K562 (cell line): ENCODE results near the gene EPHA10.
"Not testable (repeated sequence)": the region's sequence is repeated elsewhere in the genome, so short reads cannot be mapped to it uniquely, and the experiment has no call there.

ENCODE experiments used
- CTCF ChIP-seq, 3 experiments: IDR thresholded peaks in 2 of 3; conservative IDR thresholded peaks in 1 of 3; 2 replicates each; pipeline ENCODE4 v1.5.1; 2011 to 2012; ENCODE audit warnings: low read length in 3 of 3, mild to moderate bottlenecking in 3 of 3, control low read depth in 2 of 3, improper control_type of control experiment in 1 of 3, inconsistent platforms in 1 of 3, low read depth in 1 of 3, mixed read lengths in 1 of 3, moderate library complexity in 1 of 3; ENCODE audit not compliant: insufficient read depth in 2 of 3
- ESRRA ChIP-seq: fragments of 450-650 bp; IDR thresholded peaks from 2 replicates; pipeline ENCODE4 v1.6.1; 2014; ENCODE audit warnings: low read depth, mild to moderate bottlenecking, moderate library complexity, borderline replicate concordance
- FOXP4 ChIP-seq: sonication (generic); formaldehyde crosslinking; IDR thresholded peaks from 2 replicates; pipeline ENCODE4 v1.8.0; 2022; ENCODE audit warnings: mild to moderate bottlenecking, missing genetic modification reagents, borderline replicate concordance
- JUN ChIP-seq, 2 experiments: sonication (generic) in 1 of 2; formaldehyde crosslinking in 1 of 2; IDR thresholded peaks; 2 replicates each; pipeline versions ENCODE4 v1.6.1 to v1.8.0; 2012 to 2022; ENCODE audit warnings: borderline replicate concordance in 2 of 2, mild to moderate bottlenecking in 2 of 2, improper control_type of control experiment in 1 of 2, low read depth in 1 of 2, low read length in 1 of 2, missing genetic modification reagents in 1 of 2
- KLF10 ChIP-seq: fragments of 250-450 bp; sonication (Bioruptor Pico); IDR thresholded peaks from 2 replicates; pipeline ENCODE4 v1.6.1; 2021; ENCODE audit warnings: matching md5 sums
- PRPF4 ChIP-seq: fragments of 200-400 bp; formaldehyde crosslinking; IDR thresholded peaks from one replicate; pipeline ENCODE4 v1.6.1; 2017; ENCODE audit warnings: low read length, low read depth, mild to moderate bottlenecking; ENCODE audit not compliant: insufficient read depth, poor library complexity, severe bottlenecking
- TCF7 ChIP-seq: sonication (generic); IDR thresholded peaks from 2 replicates; pipeline ENCODE4 v1.6.1; 2016; ENCODE audit warnings: antibody characterized with exemption, borderline replicate concordance

- TF ChIP-seq ESRRA; KLF10 (CRISPR knock-in tag); CTCF (IDR thresholded peaks at IDR 0.05 in 2 of 3, conservative IDR thresholded peaks at IDR 0.05 in 1 of 3; ENCODE audit: insufficient read depth in 2 of 3, low read depth in 1 of 3, low read length in 3 of 3); TCF7; FOXP4 (CRISPR knock-in tag); JUN (IDR thresholded peaks at IDR 0.05; ENCODE audit: borderline replicate concordance, low read depth, low read length); JUN (CRISPR knock-in tag; IDR thresholded peaks at IDR 0.05; ENCODE audit: borderline replicate concordance); PRPF4: not testable (repeated sequence)
Measured at GRCh38 chr1:37737975-37738374, 26.9 kb downstream of the EPHA10 start.
